ENCODE data around the gene SLC4A4.

DNA sequence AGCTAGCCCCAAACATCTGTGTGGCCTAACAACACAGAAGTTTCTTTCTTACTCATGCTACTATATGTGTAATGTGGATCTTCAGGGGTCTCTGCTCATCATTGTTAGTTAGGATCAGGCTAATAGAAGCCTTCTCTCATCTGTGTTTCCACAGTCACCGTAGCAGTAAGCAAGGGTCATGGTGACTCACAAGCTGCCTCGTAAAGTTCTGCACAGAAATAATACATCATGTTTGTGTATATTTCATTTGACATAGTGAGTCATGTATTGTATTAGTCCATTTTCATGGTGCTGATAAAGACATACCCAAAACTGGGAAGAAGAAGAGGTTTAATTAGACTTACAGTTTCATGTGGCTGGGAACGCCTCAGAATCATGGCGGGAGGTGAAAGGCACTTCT is 38.7 kb downstream of the SLC4A4 start:
- TF ChIP-seq, protein P1, sequence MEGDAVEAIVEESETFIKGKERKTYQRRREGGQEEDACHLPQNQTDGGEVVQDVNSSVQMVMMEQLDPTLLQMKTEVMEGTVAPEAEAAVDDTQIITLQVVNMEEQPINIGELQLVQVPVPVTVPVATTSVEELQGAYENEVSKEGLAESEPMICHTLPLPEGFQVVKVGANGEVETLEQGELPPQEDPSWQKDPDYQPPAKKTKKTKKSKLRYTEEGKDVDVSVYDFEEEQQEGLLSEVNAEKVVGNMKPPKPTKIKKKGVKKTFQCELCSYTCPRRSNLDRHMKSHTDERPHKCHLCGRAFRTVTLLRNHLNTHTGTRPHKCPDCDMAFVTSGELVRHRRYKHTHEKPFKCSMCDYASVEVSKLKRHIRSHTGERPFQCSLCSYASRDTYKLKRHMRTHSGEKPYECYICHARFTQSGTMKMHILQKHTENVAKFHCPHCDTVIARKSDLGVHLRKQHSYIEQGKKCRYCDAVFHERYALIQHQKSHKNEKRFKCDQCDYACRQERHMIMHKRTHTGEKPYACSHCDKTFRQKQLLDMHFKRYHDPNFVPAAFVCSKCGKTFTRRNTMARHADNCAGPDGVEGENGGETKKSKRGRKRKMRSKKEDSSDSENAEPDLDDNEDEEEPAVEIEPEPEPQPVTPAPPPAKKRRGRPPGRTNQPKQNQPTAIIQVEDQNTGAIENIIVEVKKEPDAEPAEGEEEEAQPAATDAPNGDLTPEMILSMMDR (IDR thresholded peaks at IDR 0.05): no peak
- TF ChIP-seq POLR2A (IDR thresholded peaks at IDR 0.05): no peak
